Aorta (tissue), 5 donors: ENCODE measurements around the gene ATP6AP1. TPM values are rescaled to one million over a fixed set of nuclear protein-coding genes. Genes with fewer than 3 reads are reported as not detected.
"Not testable (repeated sequence)": the region's sequence is repeated elsewhere in the genome, so short reads cannot be mapped to it uniquely, and the experiment has no call there.

Experiments used
- ATAC-seq: fragments of 200-7000 bp; cut with Tn5 transposase; one replicate; pipeline ENCODE4 v1.9.1; 2022; ENCODE audit warnings: moderate library complexity; ENCODE audit not compliant: low FRiP score
- DNase-seq, 2 donors: peaks; one replicate each; pipeline ENCODE4 v3.0.0-alpha.2; 2020
- H3K27ac ChIP-seq, 2 donors: one replicate each; pipeline ENCODE4 v1.5.1; 2013; ENCODE audit warnings: low read length in 2 of 2, mild to moderate bottlenecking in 2 of 2, moderate library complexity in 2 of 2, control low read depth in 1 of 2, inconsistent platforms in 1 of 2, low read depth in 1 of 2
- H3K27me3 ChIP-seq, 2 donors: one replicate each; pipeline ENCODE4 v1.6.1; 2013; ENCODE audit warnings: control low read depth in 1 of 2, low read length in 1 of 2, mild to moderate bottlenecking in 1 of 2, moderate library complexity in 1 of 2; ENCODE audit not compliant: insufficient read depth in 2 of 2, control insufficient read depth in 1 of 2
- H3K36me3 ChIP-seq, 2 donors: one replicate each; pipeline ENCODE4 v1.6.1; 2013; ENCODE audit warnings: control low read depth in 1 of 2, low read length in 1 of 2, mild to moderate bottlenecking in 1 of 2; ENCODE audit not compliant: insufficient read depth in 2 of 2, control insufficient read depth in 1 of 2
- H3K4me1 ChIP-seq, 2 donors: one replicate each; pipeline ENCODE4 v1.6.1; 2013; ENCODE audit warnings: low read length in 2 of 2, control low read depth in 1 of 2, mild to moderate bottlenecking in 1 of 2, moderate library complexity in 1 of 2; ENCODE audit not compliant: insufficient read depth in 2 of 2, control insufficient read depth in 1 of 2
- H3K4me3 ChIP-seq, 2 donors: one replicate each; pipeline ENCODE4 v1.5.1; 2013; ENCODE audit warnings: low read length in 2 of 2, control low read depth in 1 of 2, mild to moderate bottlenecking in 1 of 2
- H3K9me3 ChIP-seq: one replicate; pipeline ENCODE4 v1.6.1; 2013; ENCODE audit warnings: mild to moderate bottlenecking, low read length; ENCODE audit not compliant: control insufficient read depth
- WGBS, 2 donors: extraction: QIAGEN DNeasy Blood & Tissue Kit; methylation state at CpG; one replicate each; pipeline ENCODE4 v1.1.7; 2013; 5-methylcytosine and 5-hydroxymethylcytosine counted together
- intact Hi-C, 2 donors: fragments of 100-400 bp; cut with DNase I; formaldehyde crosslinking; loops; one replicate each; pipeline versions ENCODE4 v1.14.2 to v1.15.0; 2022
- polyA plus RNA-seq, 2 donors: library from polyadenylated mRNA; stranded (reverse); fragments of 200-250 nt; gene quantifications; one replicate each; pipeline ENCODE4 v1.2.3, GENCODE V29; 2013
- total RNA-seq, 2 donors: library from RNA; stranded (reverse); fragmentation: NEBNext Ultra II Directional; extraction: Animal tissue kit (Norgen Biotek cat#: 25700); gene quantifications; one replicate each; pipeline ENCODE4 v1.2.1, GENCODE V29; 2021
- donor health status: healthy with polysubstance abuse.
- donor health status: Bipolar disorder and iron deficiency.
- donor health status: DM: no; HTN: no; CAD: no.
- donor health status: DM: no; HTN: no; CAD: no.
- donor health status: DM: yes; HTN: yes; CAD: no.

Gene ATP6AP1
- total and polyA plus RNA-seq, 4 donors, result 44.1 to 77.5 (median 63.4) TPM

GRCh38 chrX:154397888-154398667 lies 30.4 kb upstream of the ATP6AP1 start, which contains the start of gene RPL10:
TSS of gene RPL10 (plus strand) at chrX:154398377. CDS start at chrX:154398520, 143 bp downstream.
- DNase-seq (peak; percentile 96 to 97), ATAC-seq (peak; percentile 95)
- Histone ChIP-seq H3K9me3 (no peaks in the 10 kb centered on the region), H3K36me3 (peaks cover 0 to 1% of the 10 kb centered on the region in 2 donors), H3K4me1 (no peaks in the 10 kb centered on the region), H3K27ac (peak within 1 kb of the TSS; percentile 39 to 99), H3K4me3 (peak within 1 kb of the TSS; percentile 48 to 98), H3K27me3 (no peaks in the 10 kb centered on the region)
- WGBS, 2 donors, result 0 to 35% methylated on average over 69 of the region's 69 CpGs
- intact Hi-C loops, result loop anchor here in 1 of 2 donors (5.0 kb wide), 1 partner anchor 134 kb away; no protein-coding TSS in a partner anchor

DNA sequence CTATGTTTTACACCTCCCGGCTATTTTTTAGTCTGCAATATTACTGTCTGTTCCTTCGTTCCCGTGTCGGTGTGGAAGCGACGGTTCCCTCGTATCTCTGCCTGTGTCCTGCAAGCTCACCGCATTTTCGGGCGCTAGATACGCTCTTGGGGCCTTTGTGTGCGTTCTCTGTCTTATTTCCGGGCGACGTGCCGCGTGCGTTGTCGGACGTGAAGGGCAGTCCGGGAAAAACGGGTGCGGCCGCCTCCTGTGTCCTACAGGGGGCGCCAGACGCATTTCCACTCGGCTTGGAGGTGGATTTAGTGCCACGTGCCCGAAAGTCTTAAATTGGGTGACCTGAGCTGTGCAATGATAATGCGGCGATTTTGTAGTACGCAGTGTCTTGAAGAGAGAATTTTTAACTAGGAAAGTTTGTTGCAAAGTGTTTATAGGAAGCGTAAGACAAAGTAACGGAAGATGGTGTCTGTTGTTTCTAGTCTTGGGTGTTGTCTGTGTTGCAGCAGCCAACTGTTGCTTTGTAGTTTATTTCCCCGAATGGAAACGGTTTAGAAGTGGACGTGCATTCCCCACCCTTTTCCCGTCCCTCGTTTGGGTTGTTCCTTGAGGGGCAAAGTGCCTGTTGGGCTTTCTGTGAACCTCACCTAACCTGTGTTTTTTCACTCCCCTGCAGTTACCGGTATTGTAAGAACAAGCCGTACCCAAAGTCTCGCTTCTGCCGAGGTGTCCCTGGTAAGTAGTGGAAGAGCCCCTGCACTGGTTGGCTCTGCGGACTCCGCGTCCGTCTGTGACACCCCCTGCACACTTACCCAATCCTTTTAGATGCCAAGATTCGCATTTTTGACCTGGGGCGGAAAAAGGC lies 29.6 kb upstream of the ATP6AP1 start:
- intact Hi-C loops, result loop anchor here in 1 of 2 donors (5.0 kb wide), 1 partner anchor 133 kb away; no protein-coding TSS in a partner anchor
- peak; percentile 92 to 93 for DNase-seq
- peak; percentile 78 for ATAC-seq
- H3K4me3 ChIP-seq, result peak overlapping the region; percentile 48 to 72
- peak overlapping the region; percentile 39 to 65 for H3K27ac ChIP-seq
- WGBS, 2 donors, result 1 to 33% methylated on average over 49 of the region's 49 CpGs
- no peaks in the 10 kb centered on the region for H3K4me1 ChIP-seq
- peaks cover 0 to 1% of the 10 kb centered on the region in 2 donors for H3K36me3 ChIP-seq
- H3K9me3 ChIP-seq, result no peaks in the 10 kb centered on the region
- H3K27me3 ChIP-seq, result no peaks in the 10 kb centered on the region

- Histone ChIP-seq H3K4me1 (no peaks in the 10 kb centered on the region), H3K27ac (peak overlapping the region in 1 of 2 donors; percentile 21), H3K27me3 (no peaks in the 10 kb centered on the region), H3K9me3 (no peaks in the 10 kb centered on the region), H3K36me3 (peaks cover 0 to 1% of the 10 kb centered on the region in 2 donors), H3K4me3 (peak overlapping the region in 1 of 2 donors; percentile 48)
- intact Hi-C loops, result loop anchor here (5.0 to 10.0 kb wide), 2 partner anchors 133 to 135 kb away; no protein-coding TSS in a partner anchor
- DNase-seq (no peak), ATAC-seq (no peak)
- 28 to 51% methylated on average over 14 of the region's 14 CpGs for WGBS, 2 donors
Measured at GRCh38 chrX:154399527-154400368, 28.7 kb upstream of the ATP6AP1 start.

DNA sequence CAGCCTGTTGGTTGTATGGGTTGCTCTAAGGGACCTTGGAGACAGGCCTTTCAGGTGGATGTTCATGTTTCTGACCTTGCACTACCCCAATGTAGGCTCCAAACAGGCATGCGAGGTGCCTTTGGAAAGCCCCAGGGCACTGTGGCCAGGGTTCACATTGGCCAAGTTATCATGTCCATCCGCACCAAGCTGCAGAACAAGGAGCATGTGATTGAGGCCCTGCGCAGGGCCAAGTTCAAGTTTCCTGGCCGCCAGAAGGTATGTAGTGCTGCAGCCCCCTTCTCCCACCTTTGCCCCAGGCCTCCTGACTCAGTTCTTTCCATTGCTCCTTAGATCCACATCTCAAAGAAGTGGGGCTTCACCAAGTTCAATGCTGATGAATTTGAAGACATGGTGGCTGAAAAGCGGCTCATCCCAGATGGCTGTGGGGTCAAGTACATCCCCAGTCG lies 28.1 kb upstream of the ATP6AP1 start:
- not testable (repeated sequence) for H3K27ac ChIP-seq, DNase-seq, H3K4me1 ChIP-seq, ATAC-seq, H3K9me3 ChIP-seq, H3K4me3 ChIP-seq, H3K27me3 ChIP-seq, H3K36me3 ChIP-seq
- WGBS, 2 donors, result 50 to 70% methylated on average over 6 of the region's 6 CpGs
- intact Hi-C loops, result loop anchor here in 1 of 2 donors (10.0 kb wide), 1 partner anchor 134 kb away; no protein-coding TSS in a partner anchor

DNA sequence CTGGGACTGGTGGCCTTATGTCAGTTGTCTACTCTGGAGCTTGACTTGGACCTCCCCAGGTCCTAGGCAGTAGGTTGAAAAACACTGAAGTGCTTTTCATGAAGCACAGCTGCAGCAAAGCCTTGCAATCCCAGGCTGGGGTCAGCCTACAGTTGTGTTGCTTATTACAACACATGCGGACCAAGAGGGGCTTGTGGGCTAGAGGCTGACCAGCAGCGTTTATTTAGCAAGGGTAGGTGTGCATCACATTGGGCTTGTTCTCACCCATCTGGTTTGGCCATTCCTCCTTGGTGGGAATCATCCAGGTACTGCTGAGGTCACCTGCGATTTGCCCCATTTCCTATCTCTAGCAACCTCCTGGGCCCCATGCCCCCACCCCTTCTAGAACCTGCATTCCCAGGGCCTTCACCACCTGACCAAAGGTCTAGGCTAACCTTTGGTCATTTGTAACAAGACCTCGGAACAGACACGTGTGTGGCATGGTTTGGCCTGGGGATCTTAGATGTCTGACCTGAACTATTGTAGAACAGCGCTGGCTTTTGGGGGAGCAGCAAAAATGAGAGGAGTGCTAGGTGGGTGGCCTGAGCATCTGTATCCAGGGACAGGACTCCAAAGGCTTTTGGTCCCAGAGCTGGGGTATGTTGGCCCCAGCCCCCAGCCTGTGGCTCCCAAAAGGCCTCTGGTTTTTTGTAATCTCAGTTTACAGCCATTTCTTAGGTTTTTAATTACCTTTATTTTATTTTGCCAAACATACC lies 27.3 kb upstream of the ATP6AP1 start:
- Histone ChIP-seq H3K9me3 (no peaks in the 10 kb centered on the region), H3K4me3 (no peak overlapping the region), H3K27ac (no peak overlapping the region), H3K36me3 (peaks cover 0 to 1% of the 10 kb centered on the region in 2 donors), H3K4me1 (no peaks in the 10 kb centered on the region), H3K27me3 (no peaks in the 10 kb centered on the region)
- ATAC-seq (no peak), DNase-seq (no peak)
- WGBS, 2 donors, result 32 to 51% methylated on average over 6 of the region's 6 CpGs
- intact Hi-C loops, result loop anchor here in 1 of 2 donors (10.0 kb wide), 1 partner anchor 134 kb away; no protein-coding TSS in a partner anchor

DNA sequence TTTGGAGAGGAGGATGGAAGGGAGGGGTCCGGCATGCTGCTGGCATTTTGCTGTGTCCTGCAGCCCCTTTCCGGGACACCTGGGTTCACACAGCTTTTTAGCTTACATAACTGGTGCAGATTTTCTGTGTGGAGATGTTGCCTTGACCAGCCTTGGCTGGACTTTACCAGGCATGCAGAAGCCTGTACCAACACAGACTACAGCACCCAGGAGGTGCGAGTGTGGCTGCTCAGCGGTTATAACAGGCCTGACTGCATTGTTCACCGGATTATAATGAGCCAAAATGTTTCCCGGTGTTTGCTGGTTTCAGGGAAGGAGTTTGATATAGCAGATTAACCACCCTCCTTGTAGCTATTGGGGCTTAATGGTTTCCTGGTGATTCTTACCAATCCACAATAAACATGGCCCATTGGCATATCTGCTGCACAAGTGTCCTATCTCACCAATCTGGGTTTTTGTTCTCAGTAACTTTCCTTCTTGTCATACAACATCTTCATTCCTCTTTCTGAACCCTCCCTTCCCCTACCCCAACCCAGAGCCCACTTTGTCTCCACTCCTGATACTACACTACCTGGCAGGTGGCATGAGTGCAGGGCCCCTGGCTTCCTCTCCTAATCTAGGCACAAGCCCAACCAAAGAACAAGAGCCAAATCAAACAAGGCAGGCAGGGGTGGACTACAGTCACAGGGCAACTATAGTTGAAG lies 26.4 kb upstream of the ATP6AP1 start:
- WGBS, 2 donors, result 24 to 48% methylated on average over 6 of the region's 6 CpGs
- Histone ChIP-seq H3K4me1 (no peaks in the 10 kb centered on the region), H3K4me3 (no peak overlapping the region), H3K27ac (no peak overlapping the region), H3K36me3 (peaks cover 0 to 1% of the 10 kb centered on the region in 2 donors), H3K9me3 (no peaks in the 10 kb centered on the region), H3K27me3 (no peaks in the 10 kb centered on the region)
- intact Hi-C loops, result loop anchor here in 1 of 2 donors (10.0 kb wide), 1 partner anchor 133 kb away; no protein-coding TSS in a partner anchor
- ATAC-seq (no peak), DNase-seq (no peak)

GRCh38 chrX:154402622-154403127 lies 25.8 kb upstream of the ATP6AP1 start:
- DNase-seq (no peak), ATAC-seq (no peak)
- Histone ChIP-seq H3K9me3 (no peaks in the 10 kb centered on the region), H3K27ac (no peak overlapping the region), H3K4me3 (no peak overlapping the region), H3K36me3 (peaks cover 0 to 1% of the 10 kb centered on the region in 2 donors), H3K27me3 (no peaks in the 10 kb centered on the region), H3K4me1 (no peaks in the 10 kb centered on the region)
- 64 to 75% methylated on average over 19 of the region's 19 CpGs for WGBS, 2 donors
- intact Hi-C loops, result loop anchor here in 1 of 2 donors (10.0 kb wide), 1 partner anchor 132 kb away; no protein-coding TSS in a partner anchor
